Ovary (tissue), 9 donors: ENCODE data around the gene IGFBPL1. TPM values are rescaled to one million over a fixed set of nuclear protein-coding genes. Genes with fewer than 3 reads are reported as not detected.

ENCODE experiments used
- DNase-seq, 5 donors: peaks; one replicate each; pipeline ENCODE4 v3.0.0-alpha.2; 2019 to 2020
- H3K27ac ChIP-seq, 2 donors: fragments of 200-600 bp; one replicate each; pipeline versions ENCODE4 v1.5.1 to v1.8.0; 2019 to 2022
- H3K27me3 ChIP-seq: fragments of 200-600 bp; one replicate; pipeline ENCODE4 v1.8.0; 2022
- H3K36me3 ChIP-seq: fragments of 200-600 bp; sonication (generic); one replicate; pipeline ENCODE4 v1.5.1; 2019
- H3K4me1 ChIP-seq: one replicate; pipeline ENCODE4 v1.8.1; 2013; ENCODE audit warnings: mild to moderate bottlenecking, moderate library complexity; ENCODE audit not compliant: insufficient read depth
- H3K4me3 ChIP-seq: fragments of 200-600 bp; sonication (generic); one replicate; pipeline ENCODE4 v1.5.1; 2017
- H3K9me3 ChIP-seq, 2 donors: fragments of 200-600 bp in 1 of 2; sonication (generic) in 1 of 2; one replicate each; pipeline versions ENCODE4 v1.5.1 to v1.8.1; 2013 to 2019; ENCODE audit warnings: mild to moderate bottlenecking in 1 of 2, moderate library complexity in 1 of 2
- CTCF ChIP-seq, 3 donors: fragments of 450-650 bp in 2 of 3; fragments of 200-600 bp in 1 of 3; IDR thresholded peaks; one replicate each; pipeline versions ENCODE4 v1.5.1 to v1.8.0; 2016 to 2022; ENCODE audit warnings: antibody characterized with exemption in 3 of 3, mild to moderate bottlenecking in 1 of 3
- EP300 ChIP-seq: sonication (generic); formaldehyde crosslinking; IDR thresholded peaks from one replicate; pipeline ENCODE4 v1.6.1; 2017; ENCODE audit warnings: antibody characterized with exemption
- POLR2A ChIP-seq: fragments of 450-650 bp; IDR thresholded peaks from one replicate; pipeline ENCODE4 v1.6.1; 2017; ENCODE audit warnings: antibody characterized with exemption, mild to moderate bottlenecking, moderate library complexity
- WGBS, 3 donors: extraction: QIAGEN DNeasy Blood & Tissue Kit in 1 of 3; methylation state at CpG; one replicate each; pipeline versions ENCODE4 v1.1.5 to v1.1.7; 2013 to 2017; 5-methylcytosine and 5-hydroxymethylcytosine counted together
- intact Hi-C, 4 donors: fragments of 100-400 bp; cut with DNase I; formaldehyde crosslinking; loops; one replicate each; pipeline versions ENCODE4 v1.11.0 to v1.15.1; 2022 to 2023
- polyA plus RNA-seq, 2 donors: library from polyadenylated mRNA; stranded (reverse); fragments of 200-250 nt in 1 of 2; fragments of 350-450 nt in 1 of 2; fragmentation: Illumina TruSeq in 1 of 2; extraction: RNeasy Lipid Tissue Mini Kit (QIAGEN cat#74804) in 1 of 2; gene quantifications; one replicate each; pipeline ENCODE4 v1.2.3, GENCODE V29; 2013 to 2014
- total RNA-seq, 7 donors: library from RNA; depleted of rRNA in 2 of 7; stranded (reverse); fragments of >200 nt in 2 of 7; fragmentation: NEBNext Ultra II Directional in 3 of 7; extraction: Animal tissue kit (Norgen Biotek cat#: 25700) in 3 of 7; gene quantifications; one replicate each; pipeline versions ENCODE4 v1.1.0 to v1.2.4, GENCODE V29; 2016 to 2023
- donor health status: DM: no; HTN: no; CAD: no; lungs with moderate emphysema.
- donor health status: DM: no; HTN: no; CAD: no.
- donor health status: Bipolar disorder and iron deficiency.
- donor health status: DM: yes; HTN: yes; CAD: no.
- donor health status: DM: no; HTN: no; CAD: no.
- donor health status: DM: yes; HTN: yes; CAD: no.

The IGFBPL1 gene
- total and polyA plus RNA-seq, 9 donors, result 0.28 to 0.42 (median 0.31) TPM; not detected in 6

GRCh38 chr9:38428062-38428461 lies 3.8 kb upstream of the IGFBPL1 start:
- no peak for DNase-seq
- 88 to 92% (median 92%) methylated on average over 1 of the region's 1 CpG for WGBS, 3 donors
- intact Hi-C loops, result no loop called here
- Histone ChIP-seq H3K9me3 (no peaks in the 10 kb centered on the region), H3K27me3 (no peaks in the 10 kb centered on the region), H3K4me3 (no peak overlapping the region), H3K27ac (no peak overlapping the region), H3K4me1 (no peaks in the 10 kb centered on the region), H3K36me3 (no peaks in the 10 kb centered on the region)
- TF ChIP-seq EP300, result no peak
- no peak for TF ChIP-seq CTCF (IDR thresholded peaks at IDR 0.05)
- no peak for TF ChIP-seq POLR2A

GRCh38 chr9:38424918-38425317 lies 664 bp upstream of the IGFBPL1 start:
- Histone ChIP-seq H3K9me3 (no peaks in the 10 kb centered on the region), H3K27ac (no peak overlapping the region), H3K27me3 (no peaks in the 10 kb centered on the region), H3K4me3 (no peak overlapping the region), H3K4me1 (no peaks in the 10 kb centered on the region), H3K36me3 (no peaks in the 10 kb centered on the region)
- 58 to 69% (median 67%) methylated on average over 4 of the region's 4 CpGs for WGBS, 3 donors
- intact Hi-C loops, result no loop called here
- TF ChIP-seq EP300 (no peak), POLR2A (no peak), CTCF (IDR thresholded peaks at IDR 0.05) (no peak)
- no peak for DNase-seq

- TF ChIP-seq POLR2A, result no peak
- TF ChIP-seq EP300, result no peak
- no peak for TF ChIP-seq CTCF (IDR thresholded peaks at IDR 0.05)
- no peaks in the 10 kb centered on the region for H3K4me1 ChIP-seq
- WGBS, 3 donors, result 23 to 32% (median 26%) methylated on average over 15 of the region's 15 CpGs
- intact Hi-C loops, result no loop called here
- H3K27me3 ChIP-seq, result no peaks in the 10 kb centered on the region
- no peak overlapping the region for H3K27ac ChIP-seq
- H3K9me3 ChIP-seq, result no peaks in the 10 kb centered on the region
- H3K36me3 ChIP-seq, result no peaks in the 10 kb centered on the region
- H3K4me3 ChIP-seq, result no peak overlapping the region
- no peak for DNase-seq
These were observed 831 bp downstream of the IGFBPL1 start for GRCh38 chr9:38423273-38423972.

GRCh38 chr9:38422555-38423260 lies 1.5 kb downstream of the IGFBPL1 start:
- TF ChIP-seq EP300 (no peak), POLR2A (no peak), CTCF (IDR thresholded peaks at IDR 0.05) (no peak)
- WGBS, 3 donors, result 67 to 74% (median 72%) methylated on average over 7 of the region's 7 CpGs
- Histone ChIP-seq H3K4me3 (no peak overlapping the region), H3K27ac (no peak overlapping the region), H3K4me1 (no peaks in the 10 kb centered on the region), H3K36me3 (no peaks in the 10 kb centered on the region), H3K9me3 (no peaks in the 10 kb centered on the region), H3K27me3 (no peaks in the 10 kb centered on the region)
- intact Hi-C loops, result no loop called here
- no peak for DNase-seq
